Vagina (tissue), 2 donors: ENCODE measurements around the gene ZBTB7C. TPM values are rescaled to one million over a fixed set of nuclear protein-coding genes. Genes with fewer than 3 reads are reported as not detected.

Experiments used
- DNase-seq, 2 donors: peaks; one replicate each; pipeline ENCODE4 v3.0.0-alpha.2; 2017; ENCODE audit errors: extremely low spot score in 2 of 2
- H3K27ac ChIP-seq: fragments of 200-600 bp; sonication (generic); one replicate; pipeline ENCODE4 v1.5.1; 2019
- H3K27me3 ChIP-seq: fragments of 200-600 bp; sonication (generic); one replicate; pipeline ENCODE4 v1.5.1; 2019
- H3K36me3 ChIP-seq, 2 donors: fragments of 200-600 bp; sonication (generic); one replicate each; pipeline ENCODE4 v1.5.1; 2017 to 2019
- H3K4me1 ChIP-seq: fragments of 200-600 bp; sonication (generic); one replicate; pipeline ENCODE4 v1.5.1; 2019
- H3K4me3 ChIP-seq, 2 donors: fragments of 200-600 bp; sonication (generic); 1 replicate in 1 of 2; 2 replicates in 1 of 2; pipeline ENCODE4 v1.5.1; 2016 to 2019
- H3K9me3 ChIP-seq: fragments of 200-600 bp; sonication (generic); one replicate; pipeline ENCODE4 v1.5.1; 2019
- CTCF ChIP-seq, 3 experiments: fragments of 450-650 bp in 2 of 3; fragments of 200-600 bp in 1 of 3; sonication (generic) in 1 of 3; IDR thresholded peaks; one replicate each; pipeline ENCODE4 v1.5.1; 2017 to 2019; ENCODE audit warnings: antibody characterized with exemption in 3 of 3, mild to moderate bottlenecking in 2 of 3, moderate library complexity in 2 of 3
- POLR2A ChIP-seq, 2 donors: fragments of 450-650 bp; IDR thresholded peaks; one replicate each; pipeline ENCODE4 v1.6.1; 2017; ENCODE audit warnings: antibody characterized with exemption in 2 of 2, mild to moderate bottlenecking in 2 of 2, moderate library complexity in 2 of 2
- POLR2AphosphoS5 ChIP-seq, 2 donors: sonication (generic); formaldehyde crosslinking; IDR thresholded peaks; one replicate each; pipeline ENCODE4 v1.9.0; 2017; ENCODE audit warnings: antibody characterized with exemption in 2 of 2, mild to moderate bottlenecking in 2 of 2, low read depth in 1 of 2; ENCODE audit not compliant: insufficient read depth in 1 of 2
- intact Hi-C: fragments of 100-400 bp; cut with DNase I; formaldehyde crosslinking; loops from one replicate; pipeline ENCODE4 v1.15.1; 2023
- total RNA-seq: library from RNA; depleted of rRNA; stranded (reverse); fragments of >200 nt; gene quantifications from one replicate; pipeline ENCODE4 v1.2.3, GENCODE V29; 2016

Gene ZBTB7C
- total RNA-seq, 1 donor from 2014 or later, result 40.5 TPM

DNA sequence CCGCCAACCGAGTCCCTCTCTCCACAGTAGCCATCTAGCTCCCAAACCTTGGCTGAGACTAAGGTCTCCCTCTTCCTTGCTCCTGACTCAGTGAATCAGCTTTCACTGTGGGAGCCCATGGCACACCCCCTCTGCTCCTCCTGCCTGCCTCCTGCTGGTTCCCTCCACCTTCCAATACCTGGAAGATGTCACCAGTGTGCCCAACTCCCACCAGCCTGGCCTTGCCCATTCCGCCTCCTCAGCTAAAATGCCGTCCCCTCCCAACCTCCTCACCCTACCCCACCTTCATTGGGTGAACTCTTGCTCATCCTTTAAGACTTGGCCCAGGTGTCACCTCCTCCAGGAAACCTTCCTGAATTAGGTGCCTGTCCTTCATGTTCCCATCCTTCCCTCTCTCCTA is 348.8 kb downstream of the ZBTB7C start:
- H3K9me3 ChIP-seq, result no peaks in the 10 kb centered on the region
- H3K36me3 ChIP-seq, result no peaks in the 10 kb centered on the region
- DNase-seq, result no peak
- TF ChIP-seq CTCF (IDR thresholded peaks at IDR 0.05), result no peak
- no peak overlapping the region for H3K4me3 ChIP-seq
- peak overlapping the region; percentile 67 for H3K27ac ChIP-seq
- intact Hi-C loops, result no loop called here
- H3K4me1 ChIP-seq, result peaks cover 50% of the 10 kb centered on the region
- no peaks in the 10 kb centered on the region for H3K27me3 ChIP-seq

DNA sequence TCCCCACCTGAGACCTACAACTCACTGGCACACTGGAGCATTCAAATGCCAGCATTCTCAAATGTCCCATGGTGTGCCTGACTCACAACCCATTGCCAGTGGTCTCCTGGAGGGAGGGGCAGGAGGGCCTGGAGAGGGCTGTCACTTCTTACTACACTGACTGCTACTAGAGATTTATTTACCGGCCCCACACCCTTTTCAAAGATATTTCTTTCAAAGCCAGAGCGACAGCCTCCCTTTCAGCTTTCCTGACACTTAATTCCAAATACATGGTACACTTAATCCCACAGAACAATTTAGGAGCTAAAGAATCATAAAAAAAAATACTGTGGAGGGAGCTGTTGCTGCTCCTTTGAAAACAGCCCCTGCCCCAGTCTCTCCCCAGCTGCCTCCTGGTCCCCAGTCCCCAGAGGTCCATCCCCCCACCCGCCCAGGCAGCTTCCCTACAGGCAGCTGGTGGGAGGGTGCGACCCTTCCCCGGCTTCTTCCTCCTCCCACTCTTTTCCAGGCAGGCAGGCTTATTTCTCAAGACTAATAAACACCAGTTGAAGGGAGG is 349.6 kb downstream of the ZBTB7C start:
- Histone ChIP-seq H3K4me1 (peaks cover 44% of the 10 kb centered on the region), H3K27ac (peak overlapping the region; percentile 67), H3K9me3 (no peaks in the 10 kb centered on the region), H3K27me3 (no peaks in the 10 kb centered on the region), H3K4me3 (no peak overlapping the region), H3K36me3 (no peaks in the 10 kb centered on the region)
- TF ChIP-seq POLR2AphosphoS5 (IDR thresholded peaks at IDR 0.05; ENCODE audit: insufficient read depth in 1 of 2, low read depth in 1 of 2), result peak in 1 of 2 donors; percentile 42
- no peak for TF ChIP-seq POLR2A (IDR thresholded peaks at IDR 0.05)
- no peak for TF ChIP-seq CTCF (IDR thresholded peaks at IDR 0.05)
- DNase-seq, result no peak
- intact Hi-C loops, result no loop called here

GRCh38 chr18:48058486-48058885 is 350.7 kb downstream of the ZBTB7C start:
- peak overlapping the region; percentile 33 for H3K27ac ChIP-seq
- H3K36me3 ChIP-seq, result no peaks in the 10 kb centered on the region
- no peaks in the 10 kb centered on the region for H3K9me3 ChIP-seq
- H3K4me1 ChIP-seq, result peaks cover 55% of the 10 kb centered on the region
- no peak for DNase-seq
- no peaks in the 10 kb centered on the region for H3K27me3 ChIP-seq
- no peak for TF ChIP-seq CTCF (IDR thresholded peaks at IDR 0.05)
- no peak for TF ChIP-seq POLR2AphosphoS5 (IDR thresholded peaks at IDR 0.05; ENCODE audit: insufficient read depth in 1 of 2, low read depth in 1 of 2)
- TF ChIP-seq POLR2A (IDR thresholded peaks at IDR 0.05), result no peak
- intact Hi-C loops, result no loop called here
- H3K4me3 ChIP-seq, result no peak overlapping the region

- TF ChIP-seq POLR2AphosphoS5 (IDR thresholded peaks at IDR 0.05; ENCODE audit: insufficient read depth in 1 of 2, low read depth in 1 of 2) (no peak), POLR2A (IDR thresholded peaks at IDR 0.05) (no peak), CTCF (IDR thresholded peaks at IDR 0.05) (no peak)
- Histone ChIP-seq H3K27me3 (no peaks in the 10 kb centered on the region), H3K36me3 (no peaks in the 10 kb centered on the region), H3K4me3 (no peak overlapping the region), H3K4me1 (peaks cover 57% of the 10 kb centered on the region), H3K27ac (no peak overlapping the region), H3K9me3 (no peaks in the 10 kb centered on the region)
- intact Hi-C loops, result no loop called here
- no peak for DNase-seq
These were observed 352.2 kb downstream of the ZBTB7C start for GRCh38 chr18:48057018-48057417.

DNA sequence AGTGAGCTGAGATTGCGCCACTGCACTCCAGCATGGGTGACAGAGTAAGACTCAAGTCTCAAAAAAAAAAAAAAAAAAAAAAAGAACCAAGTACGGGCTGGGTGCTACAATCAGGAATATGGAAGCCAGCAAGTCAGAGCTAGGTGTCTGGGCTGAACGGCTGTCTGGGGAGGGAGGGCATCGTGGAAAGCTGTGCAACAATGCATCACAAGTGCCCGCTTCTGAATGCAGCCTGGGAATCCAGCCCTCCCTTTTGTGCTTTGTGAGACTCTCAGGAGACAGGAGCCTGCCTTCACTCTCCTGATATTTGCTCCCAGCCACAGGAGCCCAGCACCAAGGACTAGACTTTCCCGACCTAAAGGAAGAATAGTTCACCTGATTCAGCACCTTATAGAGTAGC is 353.8 kb downstream of the ZBTB7C start:
- Histone ChIP-seq H3K36me3 (no peaks in the 10 kb centered on the region), H3K4me1 (peaks cover 54% of the 10 kb centered on the region), H3K9me3 (no peaks in the 10 kb centered on the region), H3K4me3 (no peak overlapping the region), H3K27me3 (no peaks in the 10 kb centered on the region), H3K27ac (no peak overlapping the region)
- intact Hi-C loops, result no loop called here
- no peak for DNase-seq
- TF ChIP-seq POLR2AphosphoS5 (IDR thresholded peaks at IDR 0.05; ENCODE audit: insufficient read depth in 1 of 2, low read depth in 1 of 2), result no peak
- TF ChIP-seq CTCF (IDR thresholded peaks at IDR 0.05), result no peak
- no peak for TF ChIP-seq POLR2A (IDR thresholded peaks at IDR 0.05)
